HCT116 (cell line): ENCODE data around the gene PARP2. TPM values are rescaled to one million over a fixed set of nuclear protein-coding genes. Genes with fewer than 3 reads are reported as not detected.
A peak's percentile ranks its signal among the peaks of the same experiment; 100 is the strongest.

Source experiments
- ATAC-seq: fragments of 200-7000 bp; cut with Tn5 transposase; 2 replicates; pipeline ENCODE4 v1.9.1; 2020; ENCODE audit warnings: mild to moderate bottlenecking, moderate library complexity
- BruUV-seq: library from RNA; stranded (reverse); fragments of 400-500 nt; replicated peaks from 2 replicates; lab custom pipeline; 2021; lab: Mats Ljungman, UMichigan
- CTCF ChIA-PET: fragments of 300-600 bp; sonication (Branson Sonifier 250); formaldehyde crosslinking; loops from one replicate; lab custom pipeline; 2021; ENCODE audit warnings: antibody characterized with exemption; lab: Charles Lee
- POLR2A ChIA-PET: fragments of 300-600, 350-600 bp; sonication (Branson Sonifier 250); formaldehyde crosslinking; loops from one replicate; lab custom pipeline; 2021; ENCODE audit warnings: antibody characterized with exemption; lab: Charles Lee
- RAD21 ChIA-PET, 2 experiments: fragments of 300-600 bp; sonication (Branson Sonifier 250); formaldehyde crosslinking; loops; one replicate each; lab custom pipeline; 2023; ENCODE audit warnings: low total read pairs in 2 of 2; ENCODE audit not compliant: uncharacterized antibody in 2 of 2, unreplicated experiment in 2 of 2, low non-redundant PET in 1 of 2; lab: Charles Lee
- DNase-seq: peaks from one replicate; pipeline ENCODE4 v3.0.0-alpha.2; 2010; ENCODE audit warnings: low read depth, low spot score
- H2AFZ ChIP-seq: fragments of 200-600 bp; shearing (Covaris generic), sonication (generic); 2 replicates; pipeline ENCODE4 v1.6.1; 2017; ENCODE audit warnings: low read depth, mixed run types, mixed read lengths, antibody characterized with exemption, low read length; ENCODE audit not compliant: poor library complexity, severe bottlenecking
- H3K27ac ChIP-seq: 2 replicates; pipeline ENCODE4 v1.5.1; 2012; ENCODE audit warnings: low read depth, low read length
- H3K27me3 ChIP-seq: fragments of 200-600 bp; sonication (generic); 2 replicates; pipeline ENCODE4 v1.6.1; 2016; ENCODE audit warnings: mixed run types, low read length, mixed read lengths; ENCODE audit not compliant: insufficient read depth
- H3K36me3 ChIP-seq, 2 experiments: fragments of 200-500 bp in 1 of 2; fragments of 200-600 bp in 1 of 2; sonication (Bioruptor generic) in 1 of 2; sonication (generic) in 1 of 2; 2 replicates each; pipeline versions ENCODE4 v1.5.1 to v1.6.1; 2014 to 2016; ENCODE audit warnings: low read length in 2 of 2, inconsistent platforms in 1 of 2, mixed read lengths in 1 of 2, mixed run types in 1 of 2; ENCODE audit not compliant: insufficient read depth in 2 of 2, control insufficient read depth in 1 of 2
- H3K4me1 ChIP-seq, 2 experiments: fragments of 200-600 bp in 1 of 2; sonication (generic) in 1 of 2; 2 replicates each; pipeline versions ENCODE4 v1.5.1 to v1.6.1; 2012 to 2017; ENCODE audit warnings: low read length in 2 of 2, inconsistent platforms in 1 of 2, mild to moderate bottlenecking in 1 of 2, mixed read lengths in 1 of 2, mixed run types in 1 of 2, moderate library complexity in 1 of 2; ENCODE audit not compliant: insufficient read depth in 2 of 2, control insufficient read depth in 1 of 2
- H3K4me2 ChIP-seq: fragments of 200-600 bp; sonication (generic); 2 replicates; pipeline ENCODE4 v1.6.1; 2017; ENCODE audit warnings: mixed run types, low read length, mixed read lengths
- H3K4me3 ChIP-seq, 2 experiments: fragments of 200-600 bp in 1 of 2; sonication (generic) in 1 of 2; replicated peaks in 1 of 2; 2 replicates each; pipeline ENCODE4 v1.5.1; 2011 to 2016; ENCODE audit warnings: low read length in 2 of 2, control low read depth in 1 of 2, low read depth in 1 of 2, mild to moderate bottlenecking in 1 of 2, mixed read lengths in 1 of 2, mixed run types in 1 of 2
- H3K79me2 ChIP-seq: fragments of 200-600 bp; sonication (generic); 2 replicates; pipeline ENCODE4 v1.6.1; 2017; ENCODE audit warnings: mild to moderate bottlenecking, mixed run types, low read length, moderate library complexity, mixed read lengths; ENCODE audit not compliant: insufficient read depth
- H3K9ac ChIP-seq: fragments of 200-600 bp; sonication (generic); 2 replicates; pipeline ENCODE4 v1.6.1; 2016; ENCODE audit warnings: low read length, mixed read lengths
- H3K9me2 ChIP-seq: fragments of 200-600 bp; sonication (generic), shearing (Covaris generic); 2 replicates; pipeline ENCODE4 v1.6.1; 2017; ENCODE audit warnings: mixed run types, mild to moderate bottlenecking, moderate library complexity; ENCODE audit not compliant: insufficient read depth
- H3K9me3 ChIP-seq, 2 experiments: fragments of 200-500 bp in 1 of 2; fragments of 200-600 bp in 1 of 2; sonication (Bioruptor generic) in 1 of 2; sonication (generic) in 1 of 2; 2 replicates each; pipeline ENCODE4 v1.6.1; 2014 to 2017; ENCODE audit warnings: low read length in 2 of 2, mixed read lengths in 2 of 2, inconsistent platforms in 1 of 2, low read depth in 1 of 2, mild to moderate bottlenecking in 1 of 2, mixed run types in 1 of 2, moderate library complexity in 1 of 2; ENCODE audit not compliant: control insufficient read depth in 1 of 2, insufficient read depth in 1 of 2
- H4K20me1 ChIP-seq: fragments of 200-600 bp; sonication (generic), shearing (Covaris generic); 2 replicates; pipeline ENCODE4 v1.6.1; 2017; ENCODE audit warnings: mixed run types, mild to moderate bottlenecking, moderate library complexity; ENCODE audit not compliant: insufficient read depth
- EZH2 ChIP-seq: fragments of 200-600 bp; sonication (generic); IDR thresholded peaks from 2 replicates; pipeline ENCODE4 v1.6.1; 2017; ENCODE audit warnings: antibody characterized with exemption, mixed run types
- SP1 ChIP-seq: IDR thresholded peaks from 2 replicates; pipeline ENCODE4 v1.6.1; 2012; ENCODE audit warnings: low read depth
- YY1 ChIP-seq: IDR thresholded peaks from 2 replicates; pipeline ENCODE4 v1.6.1; 2011; ENCODE audit warnings: low read length, low read depth, moderate library complexity, mild to moderate bottlenecking; ENCODE audit not compliant: insufficient replicate concordance; ENCODE audit errors: extremely low read depth
- ZBTB33 ChIP-seq: IDR thresholded peaks from 2 replicates; pipeline ENCODE4 v1.6.1; 2011; ENCODE audit warnings: mild to moderate bottlenecking, low read length, moderate library complexity; ENCODE audit not compliant: insufficient replicate concordance; ENCODE audit errors: extremely low read depth
- ZNF274 ChIP-seq: fragments of 200-500 bp; sonication (Bioruptor generic); IDR thresholded peaks from 2 replicates; pipeline ENCODE4 v1.6.1; 2014; ENCODE audit warnings: mild to moderate bottlenecking, low read depth, low read length, inconsistent platforms
- intact Hi-C: fragments of 100-400 bp; cut with micrococcal nuclease; formaldehyde crosslinking; loops from 2 replicates; pipeline ENCODE4 v1.10.0; 2022
- total RNA-seq: library from RNA; stranded (reverse); gene quantifications from one replicate; pipeline ENCODE4 v1.2.1, GENCODE V29; 2021; ENCODE audit not compliant: unreplicated experiment
- TF ChIP-seq, protein P1 (sequence below): IDR thresholded peaks from 2 replicates; pipeline ENCODE4 v1.6.1; 2012

Gene PARP2
- total RNA-seq, 1 experiment from 2014 or later: 51.8 TPM

DNA sequence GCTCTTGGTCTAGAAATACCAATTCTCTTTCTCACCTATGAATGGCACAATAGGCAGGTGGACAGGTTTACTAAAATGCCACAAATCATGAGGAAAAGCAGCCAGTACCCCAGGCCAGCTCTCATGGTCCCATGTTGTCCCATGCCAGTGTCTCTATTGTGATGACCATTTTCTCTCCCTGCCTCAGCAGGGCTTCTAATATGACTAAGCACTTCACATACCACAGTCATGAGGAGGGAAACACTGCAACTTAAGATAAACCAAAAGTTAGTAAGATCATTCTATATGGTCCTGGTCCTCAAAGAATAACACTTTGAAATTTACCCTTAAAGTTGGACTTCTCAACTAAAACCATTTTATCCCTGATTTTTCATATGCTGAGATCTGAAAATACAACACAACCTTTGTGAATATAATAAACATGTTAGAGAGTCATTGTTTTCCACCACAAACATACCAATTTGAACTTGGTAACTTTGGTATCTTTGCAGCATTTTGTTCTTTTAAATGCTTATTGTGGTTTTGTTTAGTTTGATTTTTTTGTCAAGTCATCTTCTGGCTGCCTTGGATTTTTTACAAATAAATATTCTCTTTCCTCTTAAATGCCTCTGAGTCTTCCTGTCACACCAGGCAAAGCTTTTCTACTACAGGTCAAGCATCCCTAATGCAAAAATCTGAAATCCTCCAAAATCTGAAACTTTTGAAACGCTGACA is 41.2 kb upstream of the PARP2 start:
- no peak for DNase-seq
- Histone ChIP-seq H3K27ac (no peak overlapping the region), H3K36me3 (peaks cover 13 to 14% of the 10 kb centered on the region in 2 experiments; a peak in 3 of 4 replicates), H3K4me1 (peaks cover 0 to 10% of the 10 kb centered on the region in 2 experiments; a peak in 3 of 4 replicates), H3K4me2 (peak overlapping the region; percentile 8; the same call in 1 of the 2 replicates), H3K79me2 (peaks cover 23% of the 10 kb centered on the region), H3K4me3 (no peak overlapping the region), H3K9me2 (no peaks in the 10 kb centered on the region), H3K27me3 (no peaks in the 10 kb centered on the region), H3K9ac (no peak overlapping the region), H4K20me1 (no peaks in the 10 kb centered on the region), H3K9me3 (no peaks in the 10 kb centered on the region), H2AFZ (no peak overlapping the region)
- no TSS peak for BruUV-seq
- RAD21 ChIA-PET: no interaction called here
- POLR2A ChIA-PET: no interaction called here
- TF ChIP-seq ZBTB33 (no peak), SP1 (no peak), EZH2 (no peak), YY1 (no peak), ZNF274 (no peak)
- TF ChIP-seq, protein P1, sequence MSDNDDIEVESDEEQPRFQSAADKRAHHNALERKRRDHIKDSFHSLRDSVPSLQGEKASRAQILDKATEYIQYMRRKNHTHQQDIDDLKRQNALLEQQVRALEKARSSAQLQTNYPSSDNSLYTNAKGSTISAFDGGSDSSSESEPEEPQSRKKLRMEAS: no peak
- intact Hi-C loops: no loop called here
- CTCF ChIA-PET: no interaction called here
- ATAC-seq: no peak
